Activated T-cell treated with anti-CD3 and anti-CD28 coated beads for 4 hours (primary cell): ENCODE results near the gene ZBTB37.
"Not testable (repeated sequence)": the region's sequence is repeated elsewhere in the genome, so short reads cannot be mapped to it uniquely, and the experiment has no call there.

Experiments used
- DNase-seq: peaks from one replicate; pipeline ENCODE4 v3.0.0-alpha.2; 2020

Gene ZBTB37, protein sequence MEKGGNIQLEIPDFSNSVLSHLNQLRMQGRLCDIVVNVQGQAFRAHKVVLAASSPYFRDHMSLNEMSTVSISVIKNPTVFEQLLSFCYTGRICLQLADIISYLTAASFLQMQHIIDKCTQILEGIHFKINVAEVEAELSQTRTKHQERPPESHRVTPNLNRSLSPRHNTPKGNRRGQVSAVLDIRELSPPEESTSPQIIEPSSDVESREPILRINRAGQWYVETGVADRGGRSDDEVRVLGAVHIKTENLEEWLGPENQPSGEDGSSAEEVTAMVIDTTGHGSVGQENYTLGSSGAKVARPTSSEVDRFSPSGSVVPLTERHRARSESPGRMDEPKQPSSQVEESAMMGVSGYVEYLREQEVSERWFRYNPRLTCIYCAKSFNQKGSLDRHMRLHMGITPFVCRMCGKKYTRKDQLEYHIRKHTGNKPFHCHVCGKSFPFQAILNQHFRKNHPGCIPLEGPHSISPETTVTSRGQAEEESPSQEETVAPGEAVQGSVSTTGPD

DNA sequence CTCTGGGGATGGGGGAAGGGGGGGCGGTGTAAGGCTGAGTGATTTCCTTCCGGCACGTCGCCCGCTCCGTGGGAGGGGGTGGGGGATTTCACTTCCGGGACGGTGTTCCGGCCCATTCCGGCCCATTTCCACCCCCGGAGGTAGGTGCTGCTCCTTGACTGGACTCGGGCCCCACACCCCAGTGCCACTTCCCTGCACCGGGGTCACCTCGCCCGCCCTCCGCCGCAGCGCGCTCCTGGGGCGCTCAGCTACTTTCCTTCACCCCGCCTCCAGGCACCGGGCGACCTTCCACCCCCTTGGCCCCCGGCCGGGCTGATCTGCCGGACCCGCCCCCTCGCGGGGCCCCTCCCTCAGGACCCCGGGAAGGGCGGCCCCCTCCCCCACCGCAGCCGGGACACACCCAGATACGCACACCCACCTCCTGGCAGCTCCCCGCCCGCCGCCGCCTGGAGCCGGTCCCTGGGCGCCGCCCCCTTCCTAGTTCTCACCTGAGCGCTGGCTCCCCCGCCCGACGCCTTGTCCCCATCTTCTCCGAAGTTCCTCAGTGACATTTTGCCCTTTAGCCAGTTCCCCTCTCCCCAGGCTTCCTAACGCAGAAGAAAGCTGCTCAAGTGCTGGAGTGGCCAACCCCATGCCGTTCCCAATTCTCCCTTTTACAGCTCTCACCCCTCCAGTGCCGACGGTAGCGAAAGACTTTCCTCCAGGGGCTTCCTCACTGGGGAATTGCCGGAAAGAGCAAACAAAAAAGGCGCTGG lies at the start of gene ZBTB37:
ZBTB37 (plus strand) TSS at position 115 of the 755 bp plus-strand sequence. CDS start 1,846 bp downstream, outside the sequence.
- DNase-seq: peak; percentile 93

DNA sequence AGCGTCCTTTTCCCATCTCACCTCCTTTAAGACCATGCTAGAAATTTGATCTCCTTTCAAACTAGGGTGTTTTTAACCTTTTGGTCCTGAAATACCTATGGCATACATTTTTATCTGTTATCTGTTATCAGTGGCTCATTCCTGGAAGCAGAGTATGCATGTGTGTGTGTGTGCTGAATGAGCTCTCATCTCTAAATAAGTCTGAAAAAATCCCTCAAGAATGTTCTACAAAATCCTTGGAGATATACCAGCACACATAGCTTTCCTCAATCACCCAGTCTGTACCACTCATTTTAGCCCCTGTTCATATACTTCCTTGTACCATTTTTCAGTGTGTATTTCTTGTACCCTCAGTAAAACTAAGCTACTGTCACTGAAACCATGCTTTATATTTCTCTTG lies 49.7 kb upstream of the ZBTB37 start:
- no peak for DNase-seq

DNA sequence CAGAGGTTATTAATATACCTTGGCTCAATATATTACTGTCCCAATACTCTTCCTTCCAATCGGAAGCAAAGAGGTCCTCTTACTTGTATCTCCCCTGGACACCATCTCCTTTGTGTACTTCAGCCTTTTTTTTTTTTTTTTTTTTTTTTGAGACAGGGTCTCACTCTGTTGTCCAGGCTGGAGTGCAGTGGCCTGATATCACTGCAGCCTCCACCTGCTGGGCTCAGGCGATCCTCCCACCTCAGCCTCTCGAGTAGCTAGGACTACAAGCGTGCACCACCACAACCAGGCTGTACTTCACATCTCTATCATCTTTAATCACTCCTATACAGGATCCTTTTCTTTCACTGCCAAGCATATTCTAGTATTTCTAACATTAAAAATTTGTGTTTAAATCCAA lies 46.5 kb upstream of the ZBTB37 start:
- DNase-seq: no peak

DNA sequence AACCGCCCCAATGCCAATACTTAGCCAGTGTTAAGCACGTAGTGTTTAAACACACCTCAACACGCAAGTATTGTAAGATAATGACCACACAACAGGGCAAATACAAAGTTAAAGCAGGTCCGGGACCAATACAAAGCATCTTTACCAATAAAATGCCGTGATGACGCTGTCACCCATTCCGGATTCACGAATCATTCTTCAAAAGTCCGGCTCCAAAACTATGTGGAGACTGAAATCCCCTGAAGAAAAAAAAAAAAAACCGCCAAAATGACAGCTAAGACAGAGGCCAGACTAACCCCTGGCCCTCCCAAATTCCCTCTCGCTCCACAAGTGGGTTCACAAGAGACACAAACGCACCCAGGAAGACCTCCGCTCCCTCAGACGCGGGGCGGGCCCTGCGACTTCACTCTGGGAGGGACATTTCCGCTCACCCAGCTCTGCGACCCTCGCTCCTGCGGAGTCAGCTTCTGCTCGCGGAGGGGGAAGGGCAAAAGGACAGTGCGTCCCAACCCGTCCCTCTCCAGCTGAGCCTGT lies 44.3 kb upstream of the ZBTB37 start:
- DNase-seq: no peak

DNA sequence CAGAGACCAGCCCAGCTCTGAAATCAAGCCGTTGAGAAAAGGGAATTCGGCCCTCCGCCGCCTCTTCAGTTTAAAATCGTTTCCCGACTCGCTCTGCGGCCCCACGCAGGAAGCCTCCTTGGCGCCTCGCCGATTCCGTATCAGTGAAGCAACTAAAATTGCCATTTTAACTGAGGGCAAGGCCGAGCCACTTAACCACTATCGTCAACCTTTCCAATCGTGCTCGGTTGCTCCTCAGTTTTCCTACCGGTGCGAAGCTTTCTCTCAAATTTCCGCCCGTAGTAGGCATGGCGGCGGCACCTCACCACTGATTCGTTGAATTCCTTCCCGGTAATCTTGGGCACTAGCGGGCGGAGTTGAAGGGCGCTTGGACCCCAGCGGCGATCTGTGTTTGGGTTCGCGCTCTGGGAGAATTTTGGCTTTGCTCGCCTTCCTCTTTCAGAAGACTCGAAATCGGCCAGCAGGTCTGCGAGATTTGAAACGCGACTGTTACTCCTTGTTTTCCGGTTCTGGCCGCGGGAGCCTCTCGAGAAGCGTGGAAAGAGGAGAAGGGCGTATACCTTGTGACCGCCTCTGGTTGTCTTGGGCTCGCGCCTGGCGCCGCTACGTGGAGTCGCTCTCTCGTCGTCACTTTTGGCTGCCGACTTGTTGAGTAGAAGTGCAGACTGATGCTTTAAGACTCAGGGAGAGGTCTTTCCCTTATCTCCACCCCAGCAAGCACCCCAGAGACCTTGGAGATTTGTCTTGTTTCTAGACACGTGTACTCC lies 43.7 kb upstream of the ZBTB37 start, which contains the start of the genes CENPL and DARS2:
CENPL (minus strand) TSS at position 569 of the 767 bp plus-strand sequence. CDS start 13,584 bp downstream, outside the sequence.
DARS2 (plus strand) TSS at position 359 of the 767 bp plus-strand sequence. CDS start 557 bp downstream, outside the sequence.
- peak; percentile 83 for DNase-seq

DNA sequence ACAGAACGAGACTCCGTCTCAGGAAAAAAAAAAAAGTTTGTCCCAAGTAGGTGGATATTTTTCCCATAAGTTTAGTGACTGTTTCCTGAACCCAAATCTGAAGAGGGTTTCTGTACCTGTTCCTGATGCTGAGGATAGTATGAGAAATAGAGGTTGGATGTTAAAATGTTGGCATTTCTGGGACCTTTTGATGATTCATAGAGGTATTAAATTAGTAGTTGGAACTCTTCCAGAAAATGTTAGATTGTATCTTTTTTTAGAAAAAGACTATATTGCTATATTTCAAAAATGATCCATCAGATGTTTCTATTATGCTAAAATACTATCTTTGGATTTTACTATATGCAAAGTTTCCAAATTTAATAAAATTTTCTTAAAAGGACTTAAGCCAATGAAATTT lies 40.6 kb upstream of the ZBTB37 start:
- no peak for DNase-seq

DNA sequence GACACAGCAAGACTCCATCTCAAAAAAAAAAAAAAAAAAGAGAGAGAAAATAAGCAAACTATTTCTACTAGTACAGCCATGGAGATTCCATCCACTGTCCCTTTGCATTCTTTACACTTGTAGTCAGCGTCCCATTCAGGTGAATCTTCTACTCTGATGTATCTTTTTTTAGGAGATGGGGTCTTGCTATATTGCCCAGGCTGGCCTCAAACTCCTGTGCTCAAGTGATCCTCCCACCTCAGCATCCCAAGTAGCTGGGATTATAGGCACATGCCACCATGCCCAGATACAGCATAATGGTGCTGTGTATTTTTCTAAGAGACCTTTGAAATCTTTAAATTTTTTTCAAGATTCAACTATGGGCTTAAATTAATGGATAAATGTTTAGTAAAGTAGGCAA lies 35.4 kb upstream of the ZBTB37 start:
- no peak for DNase-seq

DNA sequence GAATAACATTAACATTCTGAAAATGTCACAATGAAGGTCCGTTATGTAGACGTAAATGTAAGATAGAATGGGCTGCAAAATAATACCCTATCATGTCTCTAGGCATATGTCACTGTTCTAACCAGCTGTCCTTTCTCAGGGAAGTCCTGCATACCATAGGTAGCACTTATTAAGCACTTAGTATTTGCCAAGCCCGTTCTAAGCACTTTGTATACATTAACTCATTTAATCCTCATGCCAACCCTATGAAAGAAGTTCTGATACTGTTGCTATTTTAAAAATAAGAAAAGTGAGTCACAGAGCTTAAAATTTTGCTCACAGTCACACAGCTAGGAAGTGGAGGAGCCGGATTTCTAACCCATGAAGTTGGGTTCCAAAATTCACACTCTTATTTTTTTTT lies 16.1 kb upstream of the ZBTB37 start:
- no peak for DNase-seq

DNA sequence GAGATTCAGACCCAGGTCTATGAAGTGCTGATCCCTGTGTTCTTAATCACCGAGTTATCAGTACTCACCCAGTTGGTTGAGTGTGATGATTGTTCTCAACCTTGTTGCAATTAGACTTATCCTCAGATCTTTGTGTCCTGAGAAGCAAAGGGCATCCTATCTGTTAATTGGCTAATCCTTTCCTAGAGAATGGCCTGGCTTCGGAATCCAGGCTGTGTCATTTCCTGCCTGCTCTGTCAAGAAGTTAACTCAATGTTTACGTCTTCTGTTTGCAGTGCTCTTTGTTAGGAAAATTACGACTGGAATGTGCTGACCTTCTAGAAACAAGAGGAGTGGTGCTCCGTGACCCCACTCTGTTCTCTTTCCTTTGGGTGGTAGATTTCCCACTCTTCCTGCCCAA lies 15.1 kb upstream of the ZBTB37 start:
- no peak for DNase-seq

DNA sequence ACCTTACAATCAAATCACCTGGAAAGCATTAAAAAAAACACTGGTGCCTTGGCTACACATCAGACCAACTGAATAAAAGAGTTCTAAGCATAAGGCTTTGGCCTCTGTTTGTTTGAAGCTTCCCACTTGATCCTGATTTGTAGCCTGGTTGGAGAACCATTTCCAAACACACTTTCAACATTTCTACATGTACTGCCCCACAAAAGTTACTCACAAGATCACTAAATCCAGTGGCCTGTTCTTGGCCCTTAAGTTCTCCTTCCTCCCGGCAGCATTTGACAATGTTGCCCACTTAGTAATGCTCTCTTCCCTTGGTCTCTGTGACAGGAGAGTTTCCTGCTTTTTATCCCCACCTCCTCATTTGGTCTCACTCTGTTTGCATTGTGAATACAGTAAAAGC lies 12.2 kb upstream of the ZBTB37 start:
- no peak for DNase-seq

DNA sequence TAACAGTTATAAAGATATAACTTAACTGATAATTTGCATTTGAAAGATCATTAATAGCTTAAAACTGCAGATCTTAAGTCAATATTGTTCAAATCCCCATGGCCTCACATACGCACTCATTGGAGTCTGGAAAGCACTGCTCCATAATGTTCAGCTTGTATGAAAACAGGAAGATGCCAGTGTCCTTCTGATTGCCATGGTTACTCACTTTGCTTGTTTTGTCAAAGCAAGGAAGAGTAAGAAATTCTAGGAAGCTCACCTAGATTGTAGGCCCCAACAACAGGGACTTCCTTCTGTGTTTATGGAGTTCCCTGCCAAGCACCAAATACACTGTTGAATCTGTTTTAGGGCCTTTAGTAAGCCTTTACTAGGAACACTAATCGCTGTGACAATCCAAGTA lies 11.3 kb upstream of the ZBTB37 start:
- DNase-seq: no peak

DNA sequence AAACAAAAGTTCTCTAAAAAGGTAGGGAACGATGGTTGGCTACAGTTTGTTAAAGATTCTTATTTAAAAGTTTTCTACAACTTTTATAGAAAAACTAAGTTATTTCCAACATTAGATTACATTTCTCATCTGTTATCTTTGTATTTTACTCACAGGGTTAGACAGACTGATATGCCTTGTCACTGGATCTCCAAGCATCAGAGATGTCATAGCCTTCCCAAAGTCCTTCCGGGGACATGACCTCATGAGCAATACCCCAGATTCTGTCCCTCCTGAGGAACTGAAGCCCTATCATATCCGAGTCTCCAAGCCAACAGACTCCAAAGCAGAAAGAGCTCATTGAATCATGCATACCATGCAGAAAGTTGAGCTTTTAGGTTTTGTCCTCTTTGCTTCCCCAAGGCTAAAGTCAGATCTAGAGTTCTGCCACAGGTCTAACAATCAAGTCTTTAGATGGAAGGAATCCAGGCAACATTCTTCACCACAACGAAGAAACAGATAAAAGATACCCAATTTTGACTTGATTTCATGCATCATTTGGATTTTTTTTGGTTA lies 10.7 kb upstream of the ZBTB37 start:
- DNase-seq: no peak

DNA sequence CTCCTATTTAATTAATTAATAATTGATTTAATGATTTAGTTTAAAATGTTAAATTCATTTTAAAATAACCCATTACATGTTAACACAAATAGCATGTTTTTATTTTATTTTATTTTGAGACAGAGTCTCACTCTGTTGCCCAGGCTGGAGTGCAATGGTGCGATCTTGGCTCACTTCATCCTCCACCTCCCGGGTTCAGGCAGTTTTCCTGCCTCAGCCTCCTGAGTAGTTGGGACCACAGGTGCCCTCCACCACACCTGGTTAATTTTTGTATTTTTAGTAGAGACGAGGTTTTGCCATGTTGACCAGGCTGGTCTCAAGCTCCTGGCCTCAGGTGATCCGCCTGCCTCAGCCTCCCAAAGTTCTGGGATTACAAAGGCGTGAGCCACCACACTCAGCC lies 8.6 kb upstream of the ZBTB37 start:
- DNase-seq: not testable (repeated sequence)

DNA sequence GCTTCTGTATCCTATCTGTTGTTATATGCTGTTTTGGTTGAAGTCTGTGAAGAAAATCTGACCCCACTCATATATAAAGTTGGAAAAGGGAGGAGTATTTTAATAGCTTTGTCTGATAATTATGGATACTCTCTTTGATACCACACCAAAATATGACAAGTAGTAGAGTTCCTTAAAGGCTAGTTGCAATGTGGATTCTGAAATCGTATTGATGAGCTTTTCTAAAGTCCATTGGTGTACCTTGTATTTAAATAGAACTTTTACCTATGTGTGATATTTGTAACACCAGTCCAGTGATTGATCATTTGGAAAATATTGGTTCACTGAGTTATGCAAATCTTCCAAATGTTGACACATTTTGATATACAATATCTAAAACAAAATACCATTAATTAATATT lies 8.1 kb upstream of the ZBTB37 start:
- DNase-seq: no peak

DNA sequence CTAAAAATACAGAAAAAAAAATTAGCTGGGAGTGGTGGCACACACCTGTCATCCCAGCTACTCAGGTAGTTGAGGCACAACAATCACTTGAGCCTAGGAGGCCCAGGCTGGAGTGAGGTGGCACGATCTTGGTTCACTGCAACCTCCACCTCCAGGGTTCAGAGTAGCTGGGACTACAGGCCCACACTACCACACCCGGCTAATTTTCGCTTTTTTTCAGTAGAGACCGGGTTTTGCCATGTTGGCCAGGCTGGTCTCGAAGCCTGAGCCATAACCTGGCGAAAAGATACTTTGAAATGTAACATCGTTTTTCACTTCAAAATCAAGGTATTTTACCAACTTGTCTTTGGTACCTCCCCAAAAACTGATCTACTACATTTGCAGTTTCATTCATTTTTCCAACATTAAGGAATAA lies 6.4 kb upstream of the ZBTB37 start:
- DNase-seq: no peak

DNA sequence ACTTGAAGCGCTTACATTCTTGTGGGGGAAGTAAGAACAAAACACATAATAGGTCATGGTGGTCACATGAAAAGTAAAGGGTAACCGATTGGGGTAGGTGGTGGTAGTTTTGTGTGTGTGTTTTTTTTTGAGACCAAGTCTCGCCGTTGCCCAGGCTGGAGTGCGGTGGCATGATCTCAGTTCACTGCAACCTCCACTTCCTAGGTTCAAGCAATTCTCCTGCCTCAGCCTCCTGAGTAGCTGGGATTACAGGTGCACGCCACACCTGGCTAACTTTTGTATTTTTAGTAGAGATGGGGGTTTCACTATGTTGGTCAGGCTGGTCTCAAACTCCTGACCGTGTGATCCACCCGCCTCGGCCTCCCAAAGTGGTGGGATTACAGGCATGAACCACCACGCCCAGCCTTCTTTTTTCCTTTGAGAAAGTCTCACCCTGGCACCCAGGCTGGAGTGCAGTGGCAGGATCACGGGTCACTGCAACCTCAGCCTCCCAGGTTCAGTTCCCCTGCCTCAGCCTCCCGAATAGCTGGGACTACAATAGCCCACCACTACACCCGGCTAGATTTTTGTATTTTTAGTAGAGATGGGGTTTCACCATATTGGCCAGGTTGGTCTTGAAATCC lies 5.9 kb upstream of the ZBTB37 start:
- DNase-seq: not testable (repeated sequence)

DNA sequence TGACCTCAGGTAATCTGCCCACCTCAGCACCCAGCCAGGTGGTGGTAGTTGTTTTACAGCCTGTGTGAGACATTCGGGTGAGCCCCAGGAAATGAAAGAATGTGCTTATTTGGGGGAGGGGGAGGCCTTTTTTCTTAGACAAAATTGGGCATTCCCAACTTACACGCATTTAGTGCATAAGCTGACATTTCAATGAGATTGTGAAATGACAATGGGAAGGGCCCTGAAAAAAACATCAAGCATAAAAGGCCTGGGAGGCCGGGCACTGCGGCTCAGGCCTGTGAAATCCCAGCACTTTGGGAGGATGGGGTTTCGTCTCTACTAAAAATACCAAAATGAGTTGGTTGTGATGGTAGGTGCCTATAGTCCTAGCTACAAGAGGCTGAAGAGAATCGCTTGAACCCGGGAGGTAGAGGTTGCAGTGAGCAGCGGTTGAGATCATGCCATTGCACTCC lies 5.4 kb upstream of the ZBTB37 start:
- no peak for DNase-seq

DNA sequence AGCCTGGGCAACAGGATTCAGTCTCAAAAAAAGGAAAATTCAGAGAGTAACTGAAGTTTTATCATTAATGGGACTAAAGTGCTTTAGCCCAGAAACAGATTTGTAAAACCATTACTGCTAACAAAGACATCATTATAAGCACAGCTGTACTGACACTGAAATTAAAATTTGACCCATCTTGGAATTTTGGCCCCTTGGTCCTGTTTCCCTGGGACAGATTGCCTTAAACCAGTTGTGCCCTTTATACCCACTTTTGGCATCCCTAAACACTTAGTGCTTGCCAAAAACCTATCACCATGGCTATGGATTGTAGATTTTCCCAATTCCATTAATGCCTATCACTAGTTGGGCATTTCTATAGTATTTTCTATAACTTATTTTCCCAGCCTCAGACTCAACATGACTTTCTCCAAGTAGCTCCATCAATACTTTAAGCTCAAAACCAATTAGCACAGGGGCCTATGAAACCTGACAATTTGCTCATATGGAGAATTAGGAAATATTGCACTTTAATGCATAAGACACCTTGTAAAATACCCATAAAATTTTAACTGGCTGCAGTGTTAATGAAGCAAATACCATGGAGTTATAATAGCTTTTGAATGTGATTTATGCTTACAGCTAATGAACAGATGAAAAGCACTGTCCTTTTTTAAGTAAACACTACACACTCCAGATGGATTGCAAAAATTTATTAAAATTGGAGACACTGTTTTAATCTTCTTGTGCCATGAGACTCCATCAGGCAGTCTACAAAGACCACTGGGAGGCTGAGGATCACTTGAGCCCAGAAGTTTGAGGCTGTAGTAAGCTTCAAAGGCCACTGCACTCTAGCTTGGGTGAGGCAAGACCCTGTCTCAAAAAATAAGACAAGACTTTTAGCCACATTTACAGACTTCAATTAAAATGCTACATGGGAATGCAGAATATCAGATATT lies 4.7 kb upstream of the ZBTB37 start:
- DNase-seq: no peak

DNA sequence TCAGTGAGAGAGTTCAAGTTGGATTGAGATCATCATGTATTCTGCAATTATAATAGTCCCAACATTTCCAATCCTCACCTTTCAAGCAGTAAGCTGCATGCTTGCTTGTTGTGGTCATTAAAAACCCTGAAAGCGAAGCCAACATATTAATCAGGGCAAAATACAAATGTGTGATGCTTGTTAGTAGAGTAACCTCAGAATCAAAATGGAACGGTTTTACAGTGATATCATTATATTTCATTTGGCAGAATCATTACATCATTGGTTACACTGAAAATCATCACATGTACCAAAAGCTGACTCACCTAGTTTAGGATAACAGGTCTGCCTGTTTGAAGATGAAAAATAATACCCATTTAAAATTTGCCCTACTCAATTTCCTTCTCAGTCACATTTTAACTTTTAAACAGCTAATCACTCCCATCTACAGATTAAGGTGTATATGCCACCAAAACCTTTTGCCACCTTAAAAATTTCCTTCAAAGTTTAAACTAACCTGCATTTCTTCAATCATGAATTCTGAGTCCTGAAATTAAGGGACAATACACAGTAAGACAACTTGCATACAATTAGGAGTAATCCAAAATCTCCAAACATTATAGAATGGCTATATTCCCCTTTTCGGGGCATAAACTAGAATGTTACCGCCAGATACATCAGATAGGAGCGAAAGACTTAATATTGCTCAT lies 3.9 kb upstream of the ZBTB37 start:
- no peak for DNase-seq
